A375 (cell line): Measurements from ENCODE around the gene MAOB. TPM values are rescaled to one million over a fixed set of nuclear protein-coding genes. Genes with fewer than 3 reads are reported as not detected.

Source experiments
- total RNA-seq: library from RNA; depleted of rRNA; stranded (reverse); fragments of >200 nt; shearing (Covaris generic); gene quantifications from 2 replicates; pipeline ENCODE4 v1.2.3, GENCODE V29; 2014; rRNA removed

The MAOB gene
- 0.08 TPM in 1 of 2 replicates, not detected in the other for total RNA-seq

DNA sequence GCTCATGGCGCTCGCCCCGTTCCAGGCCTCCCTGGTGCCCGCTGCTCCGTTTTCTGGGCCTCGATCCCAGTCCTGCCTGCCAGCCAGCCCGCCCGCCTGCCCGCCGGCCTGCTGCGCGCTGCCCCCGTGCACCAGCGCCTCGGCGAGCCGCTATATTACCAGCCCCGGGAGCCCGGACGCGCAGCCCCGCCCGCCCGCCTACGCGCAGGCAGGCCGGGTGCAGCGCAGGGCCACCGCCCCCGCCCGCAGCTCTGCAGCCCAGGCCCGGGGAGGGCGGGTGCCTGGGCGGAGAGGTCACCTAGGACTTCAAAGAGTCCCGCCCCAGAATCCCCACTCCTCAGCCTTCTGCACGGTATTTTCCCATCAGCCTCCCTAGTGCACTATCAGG lies at the start of gene MAOB:
MAOB (minus strand) TSS at position 157 of the 388 bp plus-strand sequence; CDS start at position 6, 151 bp downstream.

Other genes with a start within 250 kb of the MAOB start
- gene MAOA, start 226.2 kb downstream of the MAOB start, total RNA-seq, result 1.0 and 1.2 TPM in 2 replicates
- gene NDP, start 90.9 kb upstream of the MAOB start, total RNA-seq, result not detected in 2 replicates